Measurements from ENCODE around the gene HSD17B12. TPM values are rescaled to one million over a fixed set of nuclear protein-coding genes. Genes with fewer than 3 reads are reported as not detected.
"Not testable (repeated sequence)": the region's sequence is repeated elsewhere in the genome, so short reads cannot be mapped to it uniquely, and the experiment has no call there.

The HSD17B12 gene
- polyA plus RNA-seq, 3 donors: 64.3 to 94.8 (median 81.0) TPM

GRCh38 chr11:43732225-43732624 lies 51.7 kb downstream of the HSD17B12 start:
- DNase-seq (ENCODE audit: extremely low read depth in 1 of 11, low read depth in 9 of 11, low spot score in 4 of 11): no peak

- DNase-seq (ENCODE audit: extremely low read depth in 1 of 11, low read depth in 9 of 11, low spot score in 4 of 11): no peak
Measured at GRCh38 chr11:43734256-43734655, 53.7 kb downstream of the HSD17B12 start.

GRCh38 chr11:43735115-43735514 lies 54.6 kb downstream of the HSD17B12 start:
- no peak for DNase-seq (ENCODE audit: extremely low read depth in 1 of 11, low read depth in 9 of 11, low spot score in 4 of 11)

GRCh38 chr11:43735961-43736360 lies 55.4 kb downstream of the HSD17B12 start:
- DNase-seq (ENCODE audit: extremely low read depth in 1 of 11, low read depth in 9 of 11, low spot score in 4 of 11): no peak

GRCh38 chr11:43736502-43737200 lies 56.1 kb downstream of the HSD17B12 start:
- peak in 1 of 11 donors; percentile 8 for DNase-seq (ENCODE audit: extremely low read depth in 1 of 11, low read depth in 9 of 11, low spot score in 4 of 11)

GRCh38 chr11:43737201-43737590 lies 56.7 kb downstream of the HSD17B12 start:
- DNase-seq (ENCODE audit: extremely low read depth in 1 of 11, low read depth in 9 of 11, low spot score in 4 of 11): no peak

GRCh38 chr11:43738600-43739409 lies 58.3 kb downstream of the HSD17B12 start:
- peak in 8 of 11 donors; percentile 22 to 60 (median 32) for DNase-seq (ENCODE audit: extremely low read depth in 1 of 11, low read depth in 9 of 11, low spot score in 4 of 11)

GRCh38 chr11:43746670-43747069 lies 66.1 kb downstream of the HSD17B12 start:
- DNase-seq (ENCODE audit: extremely low read depth in 1 of 11, low read depth in 9 of 11, low spot score in 4 of 11): no peak

GRCh38 chr11:43747130-43747802 lies 66.7 kb downstream of the HSD17B12 start:
- no peak for DNase-seq (ENCODE audit: extremely low read depth in 1 of 11, low read depth in 9 of 11, low spot score in 4 of 11)

- no peak for DNase-seq (ENCODE audit: extremely low read depth in 1 of 11, low read depth in 9 of 11, low spot score in 4 of 11)
Measured at GRCh38 chr11:43748095-43748494, 67.6 kb downstream of the HSD17B12 start.

- DNase-seq (ENCODE audit: extremely low read depth in 1 of 11, low read depth in 9 of 11, low spot score in 4 of 11): no peak
Measured at GRCh38 chr11:43751726-43752125, 71.2 kb downstream of the HSD17B12 start.

GRCh38 chr11:43756575-43756974 lies 76.0 kb downstream of the HSD17B12 start:
- DNase-seq (ENCODE audit: extremely low read depth in 1 of 11, low read depth in 9 of 11, low spot score in 4 of 11): no peak

GRCh38 chr11:43758927-43759326 lies 78.4 kb downstream of the HSD17B12 start:
- DNase-seq (ENCODE audit: extremely low read depth in 1 of 11, low read depth in 9 of 11, low spot score in 4 of 11): no peak

GRCh38 chr11:43760902-43761301 lies 80.4 kb downstream of the HSD17B12 start:
- no peak for DNase-seq (ENCODE audit: extremely low read depth in 1 of 11, low read depth in 9 of 11, low spot score in 4 of 11)

- no peak for DNase-seq (ENCODE audit: extremely low read depth in 1 of 11, low read depth in 9 of 11, low spot score in 4 of 11)
Measured at GRCh38 chr11:43765194-43765593, 84.7 kb downstream of the HSD17B12 start.

GRCh38 chr11:43768654-43769053 lies 88.1 kb downstream of the HSD17B12 start:
- not testable (repeated sequence) for DNase-seq (ENCODE audit: extremely low read depth in 1 of 11, low read depth in 9 of 11, low spot score in 4 of 11)

- no peak for DNase-seq (ENCODE audit: extremely low read depth in 1 of 11, low read depth in 9 of 11, low spot score in 4 of 11)
Measured at GRCh38 chr11:43770173-43770572, 89.6 kb downstream of the HSD17B12 start.

- DNase-seq (ENCODE audit: extremely low read depth in 1 of 11, low read depth in 9 of 11, low spot score in 4 of 11): no peak
Measured at GRCh38 chr11:43772733-43773132, 92.2 kb downstream of the HSD17B12 start.

GRCh38 chr11:43774786-43775185 lies 94.2 kb downstream of the HSD17B12 start:
- DNase-seq (ENCODE audit: extremely low read depth in 1 of 11, low read depth in 9 of 11, low spot score in 4 of 11): no peak

- DNase-seq (ENCODE audit: extremely low read depth in 1 of 11, low read depth in 9 of 11, low spot score in 4 of 11): no peak
Measured at GRCh38 chr11:43779306-43779705, 98.8 kb downstream of the HSD17B12 start.
